Heart right ventricle (tissue), 16 donors: Measurements from ENCODE around the gene SYNE1. TPM values are rescaled to one million over a fixed set of nuclear protein-coding genes. Genes with fewer than 3 reads are reported as not detected.

Experiments used
- ATAC-seq, 8 donors: fragments of 200-7000 bp; cut with Tn5 transposase; one replicate each; pipeline ENCODE4 v1.9.1; 2020; ENCODE audit warnings: mild to moderate bottlenecking in 8 of 8, moderate library complexity in 8 of 8, moderate number of reproducible peaks in 1 of 8
- DNase-seq, 2 donors: peaks; one replicate each; pipeline ENCODE4 v3.0.0-alpha.2; 2020
- H3K27ac ChIP-seq, 10 donors: fragments of 200-600 bp; sonication (generic) in 2 of 10; one replicate each; pipeline versions ENCODE4 v1.5.0 to v1.8.0; 2020 to 2022; ENCODE audit warnings: mild to moderate bottlenecking in 3 of 10
- H3K27me3 ChIP-seq, 7 donors: fragments of 200-600 bp; one replicate each; pipeline ENCODE4 v1.8.0; 2021 to 2022; ENCODE audit warnings: mild to moderate bottlenecking in 2 of 7
- H3K36me3 ChIP-seq, 9 donors: fragments of 200-600 bp; sonication (generic) in 1 of 9; one replicate each; pipeline versions ENCODE4 v1.5.0 to v1.8.0; 2020 to 2022; ENCODE audit warnings: mild to moderate bottlenecking in 2 of 9
- H3K4me1 ChIP-seq, 9 donors: fragments of 200-600 bp; sonication (generic) in 1 of 9; one replicate each; pipeline versions ENCODE4 v1.5.0 to v1.8.0; 2020 to 2022; ENCODE audit warnings: mild to moderate bottlenecking in 4 of 9
- H3K4me3 ChIP-seq, 10 donors: fragments of 200-600 bp; sonication (generic) in 2 of 10; one replicate each; pipeline versions ENCODE4 v1.5.0 to v1.8.0; 2020 to 2022; ENCODE audit warnings: mild to moderate bottlenecking in 7 of 10, moderate library complexity in 2 of 10
- H3K9me3 ChIP-seq, 11 donors: fragments of 200-600 bp in 10 of 11; sonication (generic) in 2 of 11; one replicate each; pipeline versions ENCODE4 v1.5.0 to v1.8.0; 2013 to 2022; ENCODE audit warnings: mild to moderate bottlenecking in 2 of 11, control low read depth in 1 of 11, moderate library complexity in 1 of 11
- WGBS, 2 donors: extraction: QIAGEN DNeasy Blood & Tissue Kit; methylation state at CpG; one replicate each; pipeline ENCODE4 v1.1.7; 2013; ENCODE audit warnings: inconsistent platforms in 1 of 2; 5-methylcytosine and 5-hydroxymethylcytosine counted together
- intact Hi-C, 10 donors: fragments of 100-400 bp; cut with DNase I; formaldehyde crosslinking; loops; one replicate each; pipeline versions ENCODE4 v1.11.1 to v1.14.2; 2022
- polyA plus RNA-seq, 2 donors: library from polyadenylated mRNA; stranded (reverse); fragments of 200-250 nt; gene quantifications; one replicate each; pipeline ENCODE4 v1.2.3, GENCODE V29; 2013
- total RNA-seq, 10 donors: library from RNA; stranded (reverse); fragmentation: NEBNext Ultra II Directional in 3 of 10; extraction: Animal tissue kit (Norgen Biotek cat#: 25700) in 3 of 10; gene quantifications; one replicate each; pipeline versions ENCODE4 v1.2.1 to v1.2.4, GENCODE V29; 2021 to 2023
- TF ChIP-seq, protein P1 (sequence below), 9 donors: fragments of 200-600 bp; sonication (generic) in 2 of 9; IDR thresholded peaks; one replicate each; pipeline versions ENCODE4 v1.5.0 to v1.8.0; 2021 to 2022; ENCODE audit warnings: antibody characterized with exemption in 9 of 9, mild to moderate bottlenecking in 5 of 9, moderate library complexity in 1 of 9
- donor health status: Arrhythmogenic right ventricular cardiomyopathy.
- donor health status: ischemic (EF 13 %, LVEDD 7.1; RV severe dilation, severe dysfunction).
- donor health status: healthy with polysubstance abuse.
- donor health status: DM: no; HTN: yes; CAD: no.
- donor health status: DM: no; HTN: no; CAD: no.
- donor health status: ischemic (EF 25% LVEDD 6.9; RV normal size, moderate dysfunction).
- donor health status: ischemic (EF 25% LVEDD 5.7; RV mildly dilated, moderate dysfunction).
- donor health status: healthy.
- donor health status: DM: yes; HTN: yes; CAD: no.
- donor health status: Ischemic cardiomyopathy.
- donor health status: ischemic (EF 35%, LVEDD 5.7; RV mildly dilated, moderate dysfunction).
- donor health status: nonischemic (EF 11% LVEDD 7.7; RV severe dilation, severe dysfunction).
- donor health status: DM: yes; HTN: yes; CAD: no.
- donor health status: PGD.
- donor health status: ischemic (EF 29% LVEDD 5.4; RV normal size, mild dysfunction).
- donor health status: nonischemic (EF 23%, LVEDD 6.1; RV moderate dilation, normal function).

The SYNE1 gene
- total and polyA plus RNA-seq, 12 donors: 18.9 to 176 (median 126) TPM

DNA sequence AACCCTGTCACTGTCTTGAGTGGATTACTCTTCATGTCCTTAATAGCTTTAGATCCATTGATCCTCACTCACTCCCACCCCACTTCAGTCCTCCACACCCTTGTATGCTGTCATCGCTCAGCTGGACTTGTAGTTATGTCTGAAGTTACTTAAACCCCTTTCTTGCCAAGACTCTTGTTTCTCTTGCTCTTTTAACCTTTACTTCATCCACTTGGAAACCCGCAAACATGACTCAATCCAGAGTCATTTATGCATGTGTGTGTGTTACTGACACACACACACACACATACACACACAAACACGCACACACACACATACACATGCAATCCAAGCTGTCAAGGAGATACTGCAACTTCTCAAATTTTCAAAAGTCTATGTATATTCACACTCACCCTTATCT, 341.8 kb downstream of the SYNE1 start:
- ATAC-seq (peak in 4 of 8 donors; percentile 6 to 72 (median 31)), DNase-seq (no peak)
- Histone ChIP-seq H3K4me1 (peaks cover 0 to 73% (median 26%) of the 10 kb centered on the region in 9 donors), H3K27me3 (no peaks in the 10 kb centered on the region), H3K36me3 (peaks cover 0 to 98% (median 24%) of the 10 kb centered on the region in 9 donors), H3K4me3 (no peak overlapping the region), H3K9me3 (no peaks in the 10 kb centered on the region), H3K27ac (no peak overlapping the region)
- TF ChIP-seq, protein P1, sequence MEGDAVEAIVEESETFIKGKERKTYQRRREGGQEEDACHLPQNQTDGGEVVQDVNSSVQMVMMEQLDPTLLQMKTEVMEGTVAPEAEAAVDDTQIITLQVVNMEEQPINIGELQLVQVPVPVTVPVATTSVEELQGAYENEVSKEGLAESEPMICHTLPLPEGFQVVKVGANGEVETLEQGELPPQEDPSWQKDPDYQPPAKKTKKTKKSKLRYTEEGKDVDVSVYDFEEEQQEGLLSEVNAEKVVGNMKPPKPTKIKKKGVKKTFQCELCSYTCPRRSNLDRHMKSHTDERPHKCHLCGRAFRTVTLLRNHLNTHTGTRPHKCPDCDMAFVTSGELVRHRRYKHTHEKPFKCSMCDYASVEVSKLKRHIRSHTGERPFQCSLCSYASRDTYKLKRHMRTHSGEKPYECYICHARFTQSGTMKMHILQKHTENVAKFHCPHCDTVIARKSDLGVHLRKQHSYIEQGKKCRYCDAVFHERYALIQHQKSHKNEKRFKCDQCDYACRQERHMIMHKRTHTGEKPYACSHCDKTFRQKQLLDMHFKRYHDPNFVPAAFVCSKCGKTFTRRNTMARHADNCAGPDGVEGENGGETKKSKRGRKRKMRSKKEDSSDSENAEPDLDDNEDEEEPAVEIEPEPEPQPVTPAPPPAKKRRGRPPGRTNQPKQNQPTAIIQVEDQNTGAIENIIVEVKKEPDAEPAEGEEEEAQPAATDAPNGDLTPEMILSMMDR (IDR thresholded peaks at IDR 0.05): no peak
- intact Hi-C loops: no loop called here
- 74 to 86% methylated on average over 3 of the region's 3 CpGs for WGBS, 2 donors

DNA sequence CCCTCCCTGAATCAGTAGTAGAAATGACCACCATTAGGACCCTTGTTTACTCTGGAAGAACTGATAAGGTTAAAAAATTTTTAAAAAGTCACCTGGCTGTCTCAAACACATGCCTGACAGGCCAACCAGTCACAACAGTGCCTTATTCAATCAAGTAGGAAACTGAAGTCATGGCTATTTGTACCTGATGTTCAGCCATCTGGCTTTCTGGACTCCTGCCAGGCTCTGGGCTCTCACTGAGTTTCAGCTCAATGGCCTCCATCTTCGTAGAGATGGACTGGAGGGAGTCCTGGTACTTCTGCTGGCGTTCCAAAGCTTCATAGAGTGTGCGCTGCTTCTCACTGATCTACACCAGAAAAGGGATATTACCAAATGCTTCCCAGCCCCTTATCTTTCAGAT, 343.8 kb downstream of the SYNE1 start:
- WGBS, 2 donors: 66 to 80% methylated on average over 3 of the region's 3 CpGs
- Histone ChIP-seq H3K27ac (peak overlapping the region in 9 of 10 donors; percentile 2 to 76 (median 45)), H3K4me1 (peaks cover 0 to 57% (median 27%) of the 10 kb centered on the region in 9 donors), H3K27me3 (no peaks in the 10 kb centered on the region), H3K9me3 (no peaks in the 10 kb centered on the region), H3K4me3 (no peak overlapping the region), H3K36me3 (peaks cover 0 to 98% (median 38%) of the 10 kb centered on the region in 9 donors)
- ATAC-seq (peak in 7 of 8 donors; percentile 43 to 80 (median 57)), DNase-seq (peak; percentile 34 to 58)
- TF ChIP-seq, protein P1 (IDR thresholded peaks at IDR 0.05): no peak
- intact Hi-C loops: no loop called here

DNA sequence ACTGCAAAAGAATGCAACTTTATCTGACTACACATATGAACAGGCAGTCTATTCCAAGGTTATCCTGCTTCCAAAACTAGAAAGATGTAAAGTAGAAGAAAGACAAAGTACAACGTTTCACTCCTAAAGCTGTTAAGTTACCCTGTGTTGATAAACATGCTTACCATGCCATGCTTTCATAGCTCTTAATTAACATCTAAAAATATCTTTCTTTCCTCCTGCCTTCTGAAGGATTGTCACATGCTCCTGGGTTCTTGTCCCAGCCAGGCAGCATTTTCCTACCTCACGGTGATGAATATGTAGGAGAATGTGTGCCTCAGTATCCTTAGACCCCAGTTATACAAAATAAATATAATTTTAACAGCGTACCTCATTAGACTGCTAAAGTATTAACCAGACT, 344.6 kb downstream of the SYNE1 start:
- intact Hi-C loops: no loop called here
- DNase-seq (no peak), ATAC-seq (peak in 7 of 8 donors; percentile 26 to 77 (median 50))
- 55 to 68% methylated on average over 3 of the region's 3 CpGs for WGBS, 2 donors
- peaks cover 0 to 53% (median 27%) of the 10 kb centered on the region in 9 donors for H3K4me1 ChIP-seq
- H3K4me3 ChIP-seq: no peak overlapping the region
- no peaks in the 10 kb centered on the region for H3K27me3 ChIP-seq
- H3K36me3 ChIP-seq: peaks cover 0 to 98% (median 45%) of the 10 kb centered on the region in 9 donors
- H3K9me3 ChIP-seq: no peaks in the 10 kb centered on the region
- TF ChIP-seq, protein P1 (IDR thresholded peaks at IDR 0.05): no peak
- peak overlapping the region in 9 of 10 donors; percentile 2 to 76 (median 59) for H3K27ac ChIP-seq

DNA sequence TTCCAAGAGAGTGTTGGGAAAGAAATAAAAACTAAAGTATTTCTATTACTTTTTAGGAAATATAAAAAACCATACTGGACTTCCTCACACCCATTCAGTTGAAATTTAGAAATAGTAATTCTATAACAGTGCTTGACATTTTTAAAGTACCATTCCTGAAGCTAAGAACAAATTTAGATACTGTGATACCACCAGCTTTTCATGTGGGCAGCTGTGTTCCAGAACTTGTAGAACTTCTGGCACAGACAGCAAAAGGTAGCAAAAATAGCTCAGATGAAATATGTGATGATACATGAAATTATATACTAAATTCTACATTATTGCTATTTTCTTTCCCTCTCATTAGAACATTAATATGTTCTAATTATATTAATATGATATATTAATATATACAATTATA, 346.5 kb downstream of the SYNE1 start:
- peaks cover 0 to 98% (median 57%) of the 10 kb centered on the region in 9 donors for H3K36me3 ChIP-seq
- no peaks in the 10 kb centered on the region for H3K9me3 ChIP-seq
- ATAC-seq: peak in 1 of 8 donors; percentile 68
- intact Hi-C loops: no loop called here
- TF ChIP-seq, protein P1 (IDR thresholded peaks at IDR 0.05): no peak
- no peak for DNase-seq
- H3K27me3 ChIP-seq: no peaks in the 10 kb centered on the region
- H3K4me1 ChIP-seq: peaks cover 0 to 38% (median 22%) of the 10 kb centered on the region in 9 donors
- H3K27ac ChIP-seq: peak overlapping the region in 7 of 10 donors; percentile 14 to 66 (median 55)
- no peak overlapping the region for H3K4me3 ChIP-seq
